ENCODE data around the gene NUCB1.

NUCB1 gene

GRCh38 chr19:48899781-48900476 lies at the start of gene NUCB1:
Gene NUCB1 (plus strand): TSS chr19:48900312. CDS start chr19:48900797, 485 bp downstream.
- Histone ChIP-seq H3K27ac (peak within 1 kb of the TSS; percentile 96), H3K4me3 (ENCODE audit: low read depth, low read length) (peak within 1 kb of the TSS; percentile 81), H3K9me3 (ENCODE audit: severe bottlenecking) (no peaks in the 10 kb centered on the region), H3K27me3 (ENCODE audit: insufficient read depth, low read depth, severe bottlenecking) (no peaks in the 10 kb centered on the region), H3K36me3 (peaks cover 10% of the 10 kb centered on the region)
- TF ChIP-seq CTCF (IDR thresholded peaks at IDR 0.05; ENCODE audit: low read depth, low read length) = no peak; the same call in 1 of the 2 replicates
- peak; percentile 99 for DNase-seq

- TF ChIP-seq CTCF (IDR thresholded peaks at IDR 0.05; ENCODE audit: low read depth, low read length) = no peak
- no peaks in the 10 kb centered on the region for H3K27me3 ChIP-seq (ENCODE audit: insufficient read depth, low read depth, severe bottlenecking)
- no peak overlapping the region for H3K27ac ChIP-seq
- no peak for DNase-seq
- no peak overlapping the region for H3K4me3 ChIP-seq (ENCODE audit: low read depth, low read length)
- no peaks in the 10 kb centered on the region for H3K36me3 ChIP-seq
- no peaks in the 10 kb centered on the region for H3K9me3 ChIP-seq (ENCODE audit: severe bottlenecking)
These were observed 47.8 kb upstream of the NUCB1 start for GRCh38 chr19:48852292-48852691.

- H3K36me3 ChIP-seq = no peaks in the 10 kb centered on the region
- no peak overlapping the region for H3K27ac ChIP-seq
- TF ChIP-seq CTCF (IDR thresholded peaks at IDR 0.05; ENCODE audit: low read depth, low read length) = no peak
- no peaks in the 10 kb centered on the region for H3K27me3 ChIP-seq (ENCODE audit: insufficient read depth, low read depth, severe bottlenecking)
- no peak overlapping the region for H3K4me3 ChIP-seq (ENCODE audit: low read depth, low read length)
- H3K9me3 ChIP-seq (ENCODE audit: severe bottlenecking) = no peaks in the 10 kb centered on the region
- DNase-seq = no peak
These were observed 46.6 kb upstream of the NUCB1 start for GRCh38 chr19:48853483-48853882.

GRCh38 chr19:48854103-48854502 lies 46.0 kb upstream of the NUCB1 start:
- no peaks in the 10 kb centered on the region for H3K36me3 ChIP-seq
- no peak for DNase-seq
- H3K27me3 ChIP-seq (ENCODE audit: insufficient read depth, low read depth, severe bottlenecking) = no peaks in the 10 kb centered on the region
- no peak for TF ChIP-seq CTCF (IDR thresholded peaks at IDR 0.05; ENCODE audit: low read depth, low read length)
- no peak overlapping the region for H3K4me3 ChIP-seq (ENCODE audit: low read depth, low read length)
- no peaks in the 10 kb centered on the region for H3K9me3 ChIP-seq (ENCODE audit: severe bottlenecking)
- H3K27ac ChIP-seq = no peak overlapping the region

- H3K36me3 ChIP-seq = no peaks in the 10 kb centered on the region; the same call in 1 of the 2 replicates
- TF ChIP-seq CTCF (IDR thresholded peaks at IDR 0.05; ENCODE audit: low read depth, low read length) = no peak
- H3K27me3 ChIP-seq (ENCODE audit: insufficient read depth, low read depth, severe bottlenecking) = no peaks in the 10 kb centered on the region
- H3K27ac ChIP-seq = no peak overlapping the region
- H3K9me3 ChIP-seq (ENCODE audit: severe bottlenecking) = no peaks in the 10 kb centered on the region
- H3K4me3 ChIP-seq (ENCODE audit: low read depth, low read length) = no peak overlapping the region
- no peak for DNase-seq
These were observed 43.2 kb upstream of the NUCB1 start for GRCh38 chr19:48856921-48857320.

All from WERI-Rb-1 (cell line).